B cell (primary cell): ENCODE measurements around the gene P3H4. TPM values are rescaled to one million over a fixed set of nuclear protein-coding genes. Genes with fewer than 3 reads are reported as not detected.

Experiments used
- ATAC-seq: fragments of 200-7000 bp; cut with Tn5 transposase; one replicate; pipeline ENCODE4 v1.10.0; 2021; ENCODE audit warnings: low read depth, mild to moderate bottlenecking, moderate number of reproducible peaks, moderate library complexity
- CTCF ChIA-PET: fragments of 350-600 bp; sonication (Branson Sonifier 250); formaldehyde crosslinking; loops from one replicate; lab custom pipeline; 2021; ENCODE audit warnings: antibody characterized with exemption, inconsistent platforms; lab: Charles Lee
- POLR2A ChIA-PET: fragments of 350-600 bp; sonication (Branson Sonifier 250); formaldehyde crosslinking; loops from one replicate; lab custom pipeline; 2021; ENCODE audit warnings: antibody characterized with exemption; lab: Charles Lee
- DNase-seq: peaks from one replicate; pipeline ENCODE4 v3.0.0; 2013
- H2AFZ ChIP-seq: 2 replicates; pipeline ENCODE4 v1.6.1; 2012; ENCODE audit warnings: mild to moderate bottlenecking, low read depth, low read length; ENCODE audit not compliant: insufficient read depth, poor library complexity, severe bottlenecking
- H3K27ac ChIP-seq, 2 donors: 1 replicate in 1 of 2; 2 replicates in 1 of 2; pipeline ENCODE4 v1.5.1; 2012 to 2013; ENCODE audit warnings: low read length in 2 of 2, mild to moderate bottlenecking in 2 of 2, moderate library complexity in 1 of 2
- H3K27me3 ChIP-seq, 4 experiments: fragments of 200-600 bp in 1 of 4; sonication (generic) in 1 of 4; replicated peaks in 1 of 4; 1 replicate in 2 of 4; 2 replicates in 2 of 4; pipeline versions ENCODE4 v1.6.1 to v1.7.0; 2013 to 2016; ENCODE audit warnings: low read length in 3 of 4, mild to moderate bottlenecking in 2 of 4, mixed read lengths in 1 of 4, moderate library complexity in 1 of 4; ENCODE audit not compliant: insufficient read depth in 4 of 4, control insufficient read depth in 3 of 4; ENCODE audit errors: control extremely low read depth in 1 of 4
- H3K36me3 ChIP-seq, 2 experiments: replicated peaks in 1 of 2; 1 replicate in 1 of 2; 2 replicates in 1 of 2; pipeline versions ENCODE4 v1.6.1 to v1.7.1; 2013; ENCODE audit warnings: low read length in 1 of 2; ENCODE audit not compliant: insufficient read depth in 2 of 2, control insufficient read depth in 1 of 2; ENCODE audit errors: control extremely low read depth in 1 of 2, extremely low read depth in 1 of 2
- H3K4me1 ChIP-seq, 2 donors: fragments of 200-600 bp in 1 of 2; sonication (generic) in 1 of 2; 1 replicate in 1 of 2; 2 replicates in 1 of 2; pipeline versions ENCODE4 v1.5.1 to v1.6.1; 2013 to 2017; ENCODE audit warnings: low read length in 2 of 2; ENCODE audit not compliant: control insufficient read depth in 2 of 2, insufficient read depth in 2 of 2
- H3K4me2 ChIP-seq: replicated peaks from 2 replicates; pipeline ENCODE3; 2012; ENCODE audit warnings: mild to moderate bottlenecking, low read depth, low read length; ENCODE audit not compliant: poor library complexity, severe bottlenecking
- H3K4me3 ChIP-seq, 5 experiments: fragments of 200-600 bp in 1 of 5; sonication (generic) in 1 of 5; 1 replicate in 3 of 5; 2 replicates in 2 of 5; pipeline versions ENCODE4 v1.5.1 to v1.7.0; 2011 to 2016; ENCODE audit warnings: low read length in 4 of 5, mild to moderate bottlenecking in 4 of 5, low read depth in 2 of 5, control low read depth in 1 of 5, moderate library complexity in 1 of 5; ENCODE audit not compliant: insufficient read depth in 1 of 5; ENCODE audit errors: control extremely low read depth in 1 of 5, extremely low read depth in 1 of 5
- H3K79me2 ChIP-seq: fragments of 200-600 bp; sonication (generic); one replicate; pipeline ENCODE4 v1.6.0; 2016; ENCODE audit warnings: low read length; ENCODE audit not compliant: control insufficient read depth, insufficient read depth
- H3K9ac ChIP-seq: fragments of 200-600 bp; sonication (generic); 2 replicates; pipeline ENCODE4 v1.6.1; 2017; ENCODE audit warnings: mild to moderate bottlenecking, low read length, moderate library complexity
- H3K9me3 ChIP-seq, 3 donors: one replicate each; pipeline versions ENCODE4 v1.6.1 to v1.7.1; 2013; ENCODE audit warnings: low read length in 2 of 3; ENCODE audit not compliant: control insufficient read depth in 2 of 3, insufficient read depth in 1 of 3; ENCODE audit errors: control extremely low read depth in 1 of 3
- H4K20me1 ChIP-seq: 2 replicates; pipeline ENCODE4 v1.6.0; 2012; ENCODE audit warnings: mild to moderate bottlenecking, low read length; ENCODE audit not compliant: insufficient read depth, control insufficient read depth, poor library complexity, severe bottlenecking
- H3K27ac Mint-ChIP-seq: one replicate; pipeline ENCODE4 v1.8.0; 2021; ENCODE audit warnings: mixed read lengths
- H3K27me3 Mint-ChIP-seq: one replicate; pipeline ENCODE4 v1.8.0; 2021; ENCODE audit warnings: mixed read lengths
- H3K4me1 Mint-ChIP-seq: one replicate; pipeline ENCODE4 v1.8.0; 2021; ENCODE audit warnings: mixed read lengths
- H3K4me3 Mint-ChIP-seq: one replicate; pipeline ENCODE4 v1.8.0; 2021; ENCODE audit warnings: mixed read lengths
- H3K9me3 Mint-ChIP-seq: one replicate; pipeline ENCODE4 v1.8.0; 2022; ENCODE audit warnings: mixed read lengths; ENCODE audit not compliant: insufficient read depth
- CTCF ChIP-seq: fragments of 200-600 bp; IDR thresholded peaks from one replicate; pipeline ENCODE4 v1.8.0; 2022; ENCODE audit warnings: antibody characterized with exemption, mild to moderate bottlenecking
- EZH2 ChIP-seq: IDR thresholded peaks from 2 replicates; pipeline ENCODE4 v1.6.1; 2012; ENCODE audit warnings: borderline replicate concordance, low read depth, mild to moderate bottlenecking, moderate library complexity, low read length; ENCODE audit not compliant: insufficient read depth, poor library complexity, severe bottlenecking
- WGBS: methylation state at CpG from one replicate; pipeline ENCODE4 v1.1.5; 2013; ENCODE audit warnings: missing lambda C conversion rate; ENCODE audit not compliant: insufficient coverage; 5-methylcytosine and 5-hydroxymethylcytosine counted together
- intact Hi-C: fragments of 100-400 bp; cut with micrococcal nuclease; formaldehyde crosslinking; loops from one replicate; pipeline ENCODE4 v1.10.0; 2022
- polyA plus RNA-seq: library from polyadenylated mRNA; depleted of rRNA; stranded (reverse); fragments of >200 nt; gene quantifications from 2 replicates; pipeline ENCODE4 v1.2.3, GENCODE V29; 2012
- total RNA-seq, 2 donors: library from RNA; stranded (reverse); fragments of 120-200 nt in 1 of 2; gene quantifications; 1 replicate in 1 of 2; 2 replicates in 1 of 2; pipeline versions ENCODE4 v1.2.3 to v1.2.4, GENCODE V29; 2013 to 2022

P3H4 gene
- total and polyA plus RNA-seq, 2 donors (not counting 1 experiment from before 2014, with no cell fraction given) = 1.3 to 2.8 TPM

GRCh38 chr17:41837761-41838538 lies 26.2 kb upstream of the P3H4 start, which contains the start of gene KLHL10:
Gene KLHL10, plus strand, starts transcription at chr17:41837825. Its CDS starts 108 bp downstream, at chr17:41837933.
- H3K9me3 ChIP-seq = no peaks in the 10 kb centered on the region
- Mint-ChIP-seq H3K4me1 (peaks cover 13% of the 10 kb centered on the region), H3K4me3 (peak within 1 kb of the TSS; percentile 92), H3K9me3 (no peaks in the 10 kb centered on the region), H3K27ac (no peak within 1 kb of the TSS), H3K27me3 (no peaks in the 10 kb centered on the region)
- H3K27ac ChIP-seq = no peak within 1 kb of the TSS
- H4K20me1 ChIP-seq = no peaks in the 10 kb centered on the region
- H3K36me3 ChIP-seq = peaks cover 0 to 5% of the 10 kb centered on the region in 2 experiments
- H3K9ac ChIP-seq = peak within 1 kb of the TSS; percentile 88
- peak within 1 kb of the TSS in 4 of 5 experiments; percentile 62 to 80 (median 70) for H3K4me3 ChIP-seq
- POLR2A ChIA-PET = no interaction called here
- 90% methylated on average over 13 of the region's 15 CpGs for WGBS
- no peak for ATAC-seq
- TF ChIP-seq CTCF (no peak), EZH2 (no peak)
- peaks cover 7% of the 10 kb centered on the region for H3K79me2 ChIP-seq
- peak within 1 kb of the TSS; percentile 97 for H2AFZ ChIP-seq
- peaks cover 12 to 14% of the 10 kb centered on the region in 2 donors for H3K4me1 ChIP-seq
- DNase-seq = no peak
- peaks cover 0 to 13% (median 0%) of the 10 kb centered on the region in 4 experiments for H3K27me3 ChIP-seq
- CTCF ChIA-PET = interaction anchor here (1.2 to 1.3 kb wide), 2 partner anchors 26 to 189 kb away, joined by 3 to 5 read pairs; partner anchors contain the start of gene P3H4
- intact Hi-C loops = no loop called here
- peak within 1 kb of the TSS; percentile 90 for H3K4me2 ChIP-seq
